ENCODE data around the gene SCFD2.
"Not testable (repeated sequence)": the region's sequence is repeated elsewhere in the genome, so short reads cannot be mapped to it uniquely, and the experiment has no call there.

SCFD2 gene

GRCh38 chr4:53037892-53038291 lies 328.0 kb downstream of the SCFD2 start:
- DNase-seq (ENCODE audit: low read depth): no peak
- no peak for TF ChIP-seq CTCF (conservative IDR thresholded peaks at IDR 0.05; ENCODE audit: low read length)
- no peak overlapping the region for H3K4me3 ChIP-seq (ENCODE audit: low read length)

- H3K4me3 ChIP-seq (ENCODE audit: low read length); DNase-seq (ENCODE audit: low read depth): not testable (repeated sequence)
These were observed 333.0 kb downstream of the SCFD2 start for GRCh38 chr4:53032908-53033307.

DNA sequence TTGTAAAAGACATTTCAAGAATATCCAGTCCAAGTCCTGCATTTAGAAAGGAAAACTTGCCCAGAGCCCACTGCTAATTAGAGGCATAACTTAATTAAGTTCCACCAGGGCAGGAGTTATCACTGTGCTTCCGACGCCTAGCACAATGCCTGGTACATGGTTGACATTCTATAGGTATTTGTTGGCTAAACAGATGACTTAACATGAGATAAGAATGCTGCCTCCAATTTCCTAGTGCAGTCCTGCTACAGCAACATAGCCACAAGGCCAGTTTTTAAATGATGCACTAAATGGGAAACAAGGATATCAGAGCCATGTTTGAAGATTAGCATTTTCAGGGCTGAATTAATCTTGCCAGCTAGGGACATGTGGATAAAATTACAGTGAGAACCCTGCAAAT lies 339.6 kb downstream of the SCFD2 start:
- DNase-seq (ENCODE audit: low read depth): no peak
- H3K4me3 ChIP-seq (ENCODE audit: low read length): no peak overlapping the region
- no peak for TF ChIP-seq CTCF (conservative IDR thresholded peaks at IDR 0.05; ENCODE audit: low read length)

DNA sequence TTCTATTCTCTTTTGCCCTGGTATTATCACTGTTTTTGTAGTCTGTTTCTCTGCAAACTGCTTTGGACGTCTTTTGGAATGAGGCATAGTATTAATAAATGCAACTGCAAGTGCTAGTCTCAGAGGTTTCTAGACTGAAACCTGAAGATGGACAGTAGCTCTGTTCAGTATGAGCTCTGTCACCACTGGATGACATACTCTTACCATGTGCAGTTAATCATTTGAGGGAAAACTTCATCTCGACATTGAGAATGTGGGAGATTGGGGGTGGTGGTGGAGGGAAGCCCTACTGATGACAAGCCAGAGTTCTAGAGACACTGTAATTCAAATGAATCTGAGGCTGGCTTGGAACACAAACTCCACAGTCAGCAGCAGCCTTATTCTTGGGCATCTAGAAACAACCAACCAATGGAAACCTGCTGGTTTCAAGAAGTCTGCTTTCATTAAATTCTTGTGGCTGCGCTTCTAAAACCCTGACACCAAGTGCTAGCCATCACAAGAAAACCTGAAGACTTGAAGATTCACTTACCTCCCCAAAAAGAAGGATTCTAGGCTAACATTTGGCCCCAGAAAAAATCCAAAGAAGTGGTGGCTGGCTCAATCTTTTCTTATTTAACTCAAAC lies 342.1 kb downstream of the SCFD2 start:
- DNase-seq (ENCODE audit: low read depth): no peak
- TF ChIP-seq CTCF (conservative IDR thresholded peaks at IDR 0.05; ENCODE audit: low read length): no peak
- no peak overlapping the region for H3K4me3 ChIP-seq (ENCODE audit: low read length)

GRCh38 chr4:53022513-53023100 lies 343.3 kb downstream of the SCFD2 start:
- H3K4me3 ChIP-seq (ENCODE audit: low read length): no peak overlapping the region
- no peak for DNase-seq (ENCODE audit: low read depth)
- no peak for TF ChIP-seq CTCF (conservative IDR thresholded peaks at IDR 0.05; ENCODE audit: low read length)

DNA sequence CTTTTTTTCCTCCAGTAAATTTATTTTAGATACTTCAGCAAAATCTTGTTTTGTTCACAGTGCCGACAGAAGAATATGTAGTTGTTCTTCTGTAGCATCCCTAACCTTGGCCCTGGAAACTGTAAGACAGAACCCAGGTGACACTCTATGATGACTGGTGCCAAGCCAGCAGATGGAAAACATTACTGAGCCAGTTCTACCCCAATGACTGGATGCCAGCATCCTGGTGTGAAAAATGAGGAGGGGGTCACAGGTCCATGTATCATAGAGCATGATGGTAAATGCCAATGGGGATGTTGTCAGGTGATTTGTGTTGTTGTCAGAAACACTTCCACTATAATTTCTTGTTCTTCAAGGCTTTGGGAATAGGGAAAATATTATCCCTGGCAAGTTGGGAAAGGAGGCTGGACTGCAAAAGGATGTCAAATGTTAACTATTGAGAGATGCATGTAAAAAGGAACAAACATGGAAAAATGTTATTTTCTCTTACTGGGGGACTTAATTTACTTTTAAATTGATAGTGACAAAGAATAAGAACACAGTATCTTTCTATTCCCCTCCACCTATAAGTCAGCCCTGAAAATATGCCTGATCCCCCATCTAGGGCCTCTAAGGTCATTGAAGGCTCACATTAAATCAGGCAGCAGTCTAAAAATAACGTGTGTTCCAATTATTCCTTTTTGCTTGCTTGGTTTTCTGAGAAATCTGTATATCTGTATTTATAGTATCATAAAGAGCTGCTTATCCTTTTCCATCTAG lies 343.9 kb downstream of the SCFD2 start:
- TF ChIP-seq CTCF (conservative IDR thresholded peaks at IDR 0.05; ENCODE audit: low read length): no peak
- H3K4me3 ChIP-seq (ENCODE audit: low read length): no peak overlapping the region
- no peak for DNase-seq (ENCODE audit: low read depth)

GRCh38 chr4:53019485-53020382 lies 346.1 kb downstream of the SCFD2 start:
- H3K4me3 ChIP-seq (ENCODE audit: low read length): no peak overlapping the region
- DNase-seq (ENCODE audit: low read depth): peak; percentile 82
- TF ChIP-seq CTCF (conservative IDR thresholded peaks at IDR 0.05; ENCODE audit: low read length): no peak

All from AG10803 (cell line).